SK-N-MC (cell line): ENCODE results near the gene SDC4.

Source experiments
- EZH2 ChIP-seq: fragments of 200-600 bp; sonication (generic); IDR thresholded peaks from one replicate; pipeline ENCODE4 v1.6.1; 2017; ENCODE audit warnings: antibody characterized with exemption
- POLR2AphosphoS5 ChIP-seq: IDR thresholded peaks from 2 replicates; pipeline ENCODE4 v1.6.1; 2012; ENCODE audit warnings: mild to moderate bottlenecking, low read depth, low read length, borderline replicate concordance

- TF ChIP-seq EZH2 (no peak), POLR2AphosphoS5 (no peak)
Observed at GRCh38 chr20:45359069-45359405, 10.8 kb upstream of the SDC4 start.
